Posterior vena cava (tissue), 2 donors: ENCODE results near the gene GRIN3A. TPM values are rescaled to one million over a fixed set of nuclear protein-coding genes. Genes with fewer than 3 reads are reported as not detected.
"Not testable (repeated sequence)": the region's sequence is repeated elsewhere in the genome, so short reads cannot be mapped to it uniquely, and the experiment has no call there.

Source experiments
- DNase-seq: peaks from one replicate; pipeline ENCODE4 v3.0.0-alpha.2; 2020; ENCODE audit warnings: low spot score
- intact Hi-C, 2 donors: fragments of 100-400 bp; cut with DNase I; formaldehyde crosslinking; loops; one replicate each; pipeline versions ENCODE4 v1.14.1 to v1.14.2; 2022 to 2023
- total RNA-seq, 2 donors: library from RNA; stranded (reverse); fragmentation: NEBNext Ultra II Directional; extraction: Animal tissue kit (Norgen Biotek cat#: 25700); gene quantifications; one replicate each; pipeline ENCODE4 v1.2.1, GENCODE V29; 2021
- donor health status: DM: yes; HTN: yes; CAD: no.
- donor health status: DM: yes; HTN: yes; CAD: no.

The GRIN3A gene
- total RNA-seq, 2 donors from 2014 or later: 0.14 TPM; not detected in 1

DNA sequence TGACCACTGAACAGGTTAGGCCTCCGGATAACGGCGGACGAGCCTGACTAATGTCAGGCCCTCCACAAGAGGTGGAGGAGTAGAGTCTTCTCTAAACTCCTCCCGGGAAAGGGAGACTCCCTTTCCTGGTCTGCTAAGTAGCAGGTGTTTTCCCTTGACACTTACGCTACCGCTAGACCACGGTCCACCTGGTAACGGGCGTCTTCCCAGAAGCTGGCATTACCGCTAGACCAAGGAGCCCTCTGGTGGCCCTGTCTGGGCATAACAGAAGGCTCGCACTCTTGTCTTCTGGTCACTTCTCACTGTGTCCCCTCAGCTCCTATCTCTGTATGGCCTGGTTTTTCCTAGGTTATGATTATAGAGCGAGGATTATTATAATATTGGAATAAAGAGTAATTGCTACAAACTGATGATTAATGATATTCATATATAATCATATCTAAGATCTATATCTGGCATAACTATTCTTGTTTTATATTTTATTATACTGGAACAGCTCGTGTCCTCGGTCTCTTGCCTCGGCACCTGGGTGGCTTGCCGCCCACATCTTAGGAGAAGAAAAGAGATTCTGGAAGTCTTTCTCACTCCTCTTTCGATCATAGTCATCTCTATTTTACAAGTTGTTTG lies 188.9 kb downstream of the GRIN3A start:
- intact Hi-C loops, DNase-seq: not testable (repeated sequence)

DNA sequence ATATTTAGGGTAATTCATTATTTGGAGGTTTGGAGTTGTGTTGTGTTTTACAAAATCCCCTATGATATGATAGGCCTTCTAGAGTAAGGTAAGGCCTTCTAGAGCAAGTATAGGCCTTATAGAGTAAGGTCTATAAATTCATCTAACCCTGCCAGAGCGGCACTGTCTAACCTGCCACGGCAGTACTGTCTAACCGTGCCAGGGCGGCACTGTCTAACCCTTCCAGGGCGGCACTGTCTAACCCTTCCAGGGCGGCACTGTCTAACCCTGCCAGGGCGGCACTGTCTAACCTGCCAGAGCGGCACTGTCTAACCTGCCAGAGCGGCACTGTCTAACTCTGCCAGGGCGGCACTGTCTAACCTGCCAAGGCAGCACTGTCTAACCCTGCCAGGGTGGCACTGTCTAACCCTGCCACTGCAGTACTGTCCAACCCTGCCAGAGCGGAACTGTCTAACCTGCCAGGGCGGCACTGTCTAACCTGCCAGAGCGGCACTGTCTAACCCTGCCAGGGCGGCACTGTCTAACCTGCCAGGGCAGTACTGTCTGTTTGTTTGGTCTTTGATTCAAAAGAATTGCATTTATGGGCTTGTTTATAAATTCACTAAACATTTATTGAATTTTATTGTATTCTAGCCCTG lies 195.2 kb downstream of the GRIN3A start:
- intact Hi-C loops: no loop called here
- no peak for DNase-seq

DNA sequence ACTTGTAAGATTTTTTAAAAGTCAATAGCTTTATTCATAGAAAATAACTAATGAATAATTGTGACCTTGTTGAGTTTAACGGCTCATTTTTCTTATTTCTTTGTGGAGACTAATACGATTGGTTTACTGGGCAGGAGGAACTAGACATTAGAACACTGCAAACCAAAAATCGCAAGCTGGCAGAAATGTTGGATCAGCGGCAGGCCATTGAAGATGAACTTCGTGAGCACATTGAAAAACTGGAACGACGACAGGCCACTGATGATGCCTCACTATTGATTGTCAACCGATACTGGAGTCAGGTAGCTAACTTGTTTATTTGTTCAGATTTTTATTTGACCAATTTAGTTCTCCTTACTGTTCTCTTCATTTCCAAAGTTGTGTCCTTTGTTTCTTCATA lies 198.4 kb downstream of the GRIN3A start:
- intact Hi-C loops: no loop called here
- DNase-seq: no peak

DNA sequence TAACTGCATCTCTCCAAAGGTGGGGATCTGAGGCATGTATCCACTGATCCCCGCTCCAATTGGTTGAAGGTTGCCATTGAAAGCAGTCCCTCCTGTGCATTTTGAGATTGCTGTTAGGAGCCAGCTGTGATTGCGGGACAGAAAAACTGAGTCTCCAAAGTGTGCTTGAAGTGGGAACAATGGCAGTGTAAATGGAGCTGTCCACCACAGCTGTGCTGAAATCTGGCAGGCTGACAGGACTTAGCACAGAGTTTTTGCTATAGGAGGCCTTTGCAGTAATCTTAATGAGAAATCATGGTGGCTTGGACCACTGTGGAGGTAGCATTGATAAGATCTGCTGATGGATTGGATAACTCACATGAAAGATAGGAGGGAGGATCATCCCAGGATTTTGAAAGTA lies 201.5 kb downstream of the GRIN3A start:
- DNase-seq: no peak
- intact Hi-C loops: no loop called here

DNA sequence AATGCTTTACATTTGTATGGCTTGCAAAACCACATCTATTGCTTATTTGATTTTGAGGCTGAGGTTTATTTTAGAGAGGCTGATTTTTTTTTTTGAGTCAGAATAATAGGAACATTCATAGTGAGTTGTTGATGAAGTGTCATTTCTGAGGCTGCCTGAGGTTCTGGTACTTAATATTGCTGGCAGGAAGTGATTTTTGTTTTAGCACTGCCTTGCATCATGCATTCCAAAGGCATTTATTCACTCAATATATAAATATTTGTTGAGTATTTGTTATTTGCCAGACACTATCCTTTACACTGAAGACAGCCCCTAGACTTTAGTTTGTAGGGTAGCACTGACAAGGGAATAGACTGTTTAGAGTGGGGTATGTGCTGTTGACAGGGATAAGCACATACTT lies 202.1 kb downstream of the GRIN3A start:
- DNase-seq: no peak
- intact Hi-C loops: no loop called here

DNA sequence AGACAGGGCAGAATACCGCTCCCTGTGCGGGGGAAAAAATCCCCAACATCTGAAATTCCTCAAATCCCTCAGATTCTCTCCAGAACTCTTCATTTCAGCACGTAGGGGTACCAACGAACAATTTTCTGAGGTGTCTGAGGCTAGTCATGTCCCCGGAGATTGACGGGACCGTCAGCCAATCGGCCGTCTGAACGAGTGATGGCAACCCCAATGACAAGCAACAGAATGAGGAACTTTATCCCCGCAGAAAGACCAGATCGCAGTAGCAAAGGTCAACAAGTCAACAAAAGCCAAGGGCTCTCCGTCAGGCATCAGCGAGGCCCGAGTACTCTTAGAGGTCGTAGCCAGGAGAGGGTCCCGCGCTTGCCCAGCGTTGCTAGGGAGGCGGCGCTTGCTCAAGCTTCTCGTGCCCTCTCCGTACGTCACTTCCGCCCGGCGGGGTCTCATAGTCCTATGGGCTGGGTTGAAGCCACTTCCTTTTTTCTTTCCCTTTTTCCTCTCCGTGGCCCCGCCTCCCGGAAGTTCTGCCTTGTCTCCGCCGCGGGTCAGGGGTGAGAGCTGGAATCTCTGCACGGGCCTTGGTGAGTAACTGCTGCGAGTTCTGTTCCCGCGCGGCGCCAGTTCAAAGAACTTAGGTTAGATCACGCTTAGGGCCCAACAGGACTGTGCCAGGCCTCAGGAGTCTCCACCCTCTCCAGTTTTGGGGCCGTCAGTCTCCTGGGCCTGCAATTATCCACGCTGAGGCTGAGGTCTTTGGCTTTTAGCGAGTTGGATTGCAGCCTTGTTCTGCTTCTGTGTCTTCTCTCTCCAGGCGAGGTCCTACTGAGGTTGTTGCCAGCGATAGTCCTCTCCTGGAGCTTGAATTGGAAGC lies 204.9 kb downstream of the GRIN3A start, which contains the start of gene RNF20:
Gene RNF20 (plus strand): TSS at position 520 of the 871 bp plus-strand sequence. CDS start 1,571 bp downstream, outside the sequence.
- intact Hi-C loops: loop anchor here in 1 of 2 donors (5.0 kb wide), 1 partner anchor 109 kb away; no protein-coding TSS in a partner anchor
- peak; percentile 100 for DNase-seq

DNA sequence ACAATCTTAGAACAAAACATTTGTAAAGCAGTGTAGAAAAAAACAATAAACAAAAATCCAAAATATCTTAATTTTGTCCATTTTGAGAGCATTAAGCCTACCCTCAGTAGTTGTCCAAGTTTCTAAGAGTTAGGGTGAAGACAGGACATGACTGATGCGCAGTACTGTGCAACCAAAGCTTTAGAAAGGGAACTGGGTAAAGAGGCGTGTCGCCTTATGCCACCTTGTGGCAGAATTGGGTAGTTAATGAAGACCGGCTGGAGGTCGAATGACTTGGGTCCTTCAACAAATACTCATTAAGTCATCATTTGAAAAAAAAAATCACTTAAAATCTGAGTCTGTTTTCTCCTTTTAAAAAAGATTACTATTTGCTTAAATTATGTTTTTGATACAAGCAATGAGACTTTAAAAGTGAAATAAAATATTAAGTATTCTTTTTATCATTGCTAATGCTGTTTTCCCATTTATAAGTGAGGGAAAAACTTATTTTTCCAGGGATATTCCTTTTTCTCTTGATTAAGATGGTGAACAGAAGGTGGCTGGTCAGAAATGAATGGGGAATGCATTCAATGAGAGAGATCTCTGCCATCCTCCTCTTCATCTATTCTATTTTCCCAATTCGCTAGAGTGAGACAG lies 208.3 kb downstream of the GRIN3A start:
- intact Hi-C loops: loop anchor here in 1 of 2 donors (5.0 kb wide), 1 partner anchor 112 kb away; no protein-coding TSS in a partner anchor
- DNase-seq: no peak

DNA sequence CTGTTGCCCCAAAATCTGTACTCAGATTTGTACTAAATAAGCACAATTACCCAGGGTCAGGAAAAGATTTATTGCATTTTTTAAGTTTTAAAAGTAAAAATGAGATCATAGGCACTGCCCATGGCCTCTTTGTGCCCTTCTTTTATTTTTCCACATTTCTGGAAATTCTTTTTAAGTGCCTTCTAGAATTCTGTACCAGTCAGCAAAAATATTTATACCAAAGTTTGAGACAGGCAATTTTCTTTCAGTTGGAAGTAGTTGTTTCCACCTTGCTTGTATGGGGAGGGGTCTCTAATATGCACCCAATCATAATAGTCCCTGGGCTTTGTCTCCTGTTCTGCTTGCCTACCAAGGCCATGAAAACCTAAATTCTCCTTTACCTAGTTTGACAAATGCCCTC lies 210.4 kb downstream of the GRIN3A start:
- intact Hi-C loops: loop anchor here in 1 of 2 donors (2.0 kb wide), 1 partner anchor 69 kb away; no protein-coding TSS in a partner anchor

DNA sequence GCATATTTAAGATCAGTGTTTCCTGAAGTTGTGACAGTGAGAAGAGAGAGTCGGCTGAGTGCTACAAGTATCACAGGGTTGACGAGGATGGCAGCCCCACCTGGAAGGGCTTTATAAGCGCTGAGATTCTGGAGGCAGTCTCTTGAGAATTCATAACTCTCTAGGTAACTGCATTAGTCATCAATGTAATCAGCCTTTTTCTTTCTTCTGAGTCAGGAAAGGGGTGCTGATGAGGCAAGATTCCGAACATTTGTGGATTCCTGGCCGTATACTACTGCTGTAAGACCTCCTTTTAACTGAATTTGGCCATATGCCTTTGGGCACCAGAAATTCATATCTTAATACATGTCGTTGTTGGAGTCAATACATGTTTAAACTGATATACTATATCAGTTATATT lies 211.4 kb downstream of the GRIN3A start:
- intact Hi-C loops: no loop called here
- no peak for DNase-seq

More for the DNA sequence above, 210.4 kb downstream of the GRIN3A start:
- no peak for DNase-seq

DNA sequence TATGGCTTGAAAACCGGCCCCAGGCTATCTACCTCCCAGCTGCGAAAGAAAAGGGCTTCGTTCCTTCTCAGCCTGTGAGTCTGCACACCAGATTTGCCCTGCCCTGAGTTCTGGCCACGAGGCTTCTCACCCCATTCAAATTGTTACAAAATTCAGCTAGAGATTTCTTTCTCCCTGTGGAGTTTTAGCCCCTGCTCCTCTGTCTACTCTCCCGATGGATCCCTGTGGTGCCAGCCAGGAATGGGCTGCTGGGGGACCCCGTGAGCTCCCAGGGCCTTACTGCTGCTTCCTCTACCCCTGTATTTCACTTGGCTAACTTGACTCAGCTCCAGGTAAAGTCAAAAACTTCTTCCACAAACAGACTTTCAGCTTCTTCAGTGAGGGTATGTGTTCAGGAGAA lies 214.1 kb downstream of the GRIN3A start:
- intact Hi-C loops: no loop called here
- DNase-seq: no peak

Other genes starting within 250 kb of the GRIN3A start
- gene RNF20, start 204.8 kb downstream of the GRIN3A start, total RNA-seq: 10 to 100 TPM; 33.1 to 45.5 TPM
- not detected for gene PPP3R2, start 143.7 kb downstream of the GRIN3A start, total RNA-seq